ENCODE measurements around the gene NR2C2AP. TPM values are rescaled to one million over a fixed set of nuclear protein-coding genes. Genes with fewer than 3 reads are reported as not detected.

Gene NR2C2AP
- total and polyA plus RNA-seq, 2 donors (not counting 3 experiments of a cell fraction or from before 2014, with no cell fraction given): 11.9 to 17.5 TPM

DNA sequence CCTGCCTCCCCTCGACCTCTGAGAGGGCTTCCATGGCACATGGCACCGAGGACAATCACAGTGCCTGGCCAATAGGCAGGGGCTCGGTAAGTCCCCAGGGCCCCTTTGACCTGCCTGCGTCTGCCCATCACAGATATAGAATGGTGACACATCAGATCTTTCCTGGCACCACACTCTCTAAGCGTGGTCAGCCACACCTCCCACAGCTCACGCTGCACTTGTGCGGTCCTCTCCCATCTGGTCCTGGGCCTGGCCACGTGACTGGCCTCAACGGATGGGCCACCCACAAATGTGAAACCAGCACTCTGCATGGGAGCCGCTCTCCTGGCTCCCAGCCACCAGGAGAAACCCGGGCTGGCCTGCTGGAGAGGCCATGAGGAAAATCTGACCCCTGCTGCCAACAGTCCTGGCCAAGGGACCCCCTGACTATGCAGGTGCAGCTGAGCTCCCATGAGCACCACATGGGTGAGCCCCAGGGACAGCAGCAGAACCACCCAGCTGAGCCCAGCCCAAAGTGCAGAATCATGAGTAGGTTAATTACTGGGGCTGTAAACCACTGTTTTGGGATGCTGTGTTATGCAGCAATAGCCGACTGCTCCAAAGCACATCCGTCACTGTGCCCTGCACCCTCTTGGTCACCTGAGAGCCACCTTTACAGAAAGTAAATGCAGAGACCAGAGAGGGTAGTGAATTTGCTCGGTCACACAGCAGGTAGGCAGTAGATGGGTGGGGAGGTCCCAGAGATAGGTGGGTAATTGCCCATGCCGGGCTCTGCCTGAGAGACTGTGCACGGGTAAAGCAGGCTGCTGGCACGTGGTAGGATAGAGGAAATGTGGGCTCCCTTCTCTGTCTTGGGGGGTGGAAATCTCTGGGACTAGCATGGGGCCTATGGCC is 23.4 kb downstream of the NR2C2AP start:
- no peaks in the 10 kb centered on the region for H3K9me1 ChIP-seq (replicated peaks; ENCODE audit: control insufficient read depth, extremely low read depth, insufficient read depth, low read length)
- CTCF ChIA-PET: no interaction called here
- no peak overlapping the region for H3K4me2 ChIP-seq (ENCODE audit: insufficient read depth, low read length)
- DNase-seq (ENCODE audit: low read depth, low spot score) (no peak), FAIRE-seq (no peak)
- H3K9ac ChIP-seq (replicated peaks; ENCODE audit: extremely low read depth, insufficient read depth, low read length): no peak overlapping the region
- no peaks in the 10 kb centered on the region for H3K4me1 ChIP-seq (ENCODE audit: control insufficient read depth, extremely low read depth, insufficient read depth, low read length)
- H3K27ac ChIP-seq (ENCODE audit: insufficient read depth, low read depth, low read length): no peak overlapping the region
- no peaks in the 10 kb centered on the region for H3K27me3 ChIP-seq (ENCODE audit: control insufficient read depth in 2 of 2, insufficient read depth in 2 of 2, low read length in 2 of 2)
- H3K36me3 ChIP-seq (ENCODE audit: control insufficient read depth in 2 of 2, extremely low read depth in 1 of 2, insufficient read depth in 2 of 2, low read length in 2 of 2): peaks cover 0 to 6% of the 10 kb centered on the region in 2 experiments
- H4K20me1 ChIP-seq (replicated peaks; ENCODE audit: control insufficient read depth, extremely low read depth, insufficient read depth, low read length): no peaks in the 10 kb centered on the region
- TF ChIP-seq, protein P1, sequence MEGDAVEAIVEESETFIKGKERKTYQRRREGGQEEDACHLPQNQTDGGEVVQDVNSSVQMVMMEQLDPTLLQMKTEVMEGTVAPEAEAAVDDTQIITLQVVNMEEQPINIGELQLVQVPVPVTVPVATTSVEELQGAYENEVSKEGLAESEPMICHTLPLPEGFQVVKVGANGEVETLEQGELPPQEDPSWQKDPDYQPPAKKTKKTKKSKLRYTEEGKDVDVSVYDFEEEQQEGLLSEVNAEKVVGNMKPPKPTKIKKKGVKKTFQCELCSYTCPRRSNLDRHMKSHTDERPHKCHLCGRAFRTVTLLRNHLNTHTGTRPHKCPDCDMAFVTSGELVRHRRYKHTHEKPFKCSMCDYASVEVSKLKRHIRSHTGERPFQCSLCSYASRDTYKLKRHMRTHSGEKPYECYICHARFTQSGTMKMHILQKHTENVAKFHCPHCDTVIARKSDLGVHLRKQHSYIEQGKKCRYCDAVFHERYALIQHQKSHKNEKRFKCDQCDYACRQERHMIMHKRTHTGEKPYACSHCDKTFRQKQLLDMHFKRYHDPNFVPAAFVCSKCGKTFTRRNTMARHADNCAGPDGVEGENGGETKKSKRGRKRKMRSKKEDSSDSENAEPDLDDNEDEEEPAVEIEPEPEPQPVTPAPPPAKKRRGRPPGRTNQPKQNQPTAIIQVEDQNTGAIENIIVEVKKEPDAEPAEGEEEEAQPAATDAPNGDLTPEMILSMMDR (IDR thresholded peaks at IDR 0.05; ENCODE audit: extremely low read depth in 1 of 2, insufficient read depth in 1 of 2, low read depth in 1 of 2, low read length in 2 of 2): no peak
- TF ChIP-seq POLR2A (IDR thresholded peaks at IDR 0.05; ENCODE audit: low read depth, low read length) (no peak), POLR2AphosphoS5 (IDR thresholded peaks at IDR 0.05; ENCODE audit: insufficient read depth, low read depth, low read length) (no peak), JUN (IDR thresholded peaks at IDR 0.05; ENCODE audit: borderline replicate concordance, insufficient read depth, insufficient read length, low read depth) (no peak), GATA2 (IDR thresholded peaks at IDR 0.05; ENCODE audit: insufficient read depth, insufficient read length, low read depth, low read length) (no peak), MAX (IDR thresholded peaks at IDR 0.05; ENCODE audit: insufficient read depth, insufficient read length) (no peak), MYC (IDR thresholded peaks at IDR 0.05; ENCODE audit: low read depth, low read length) (no peak)
- H3K9me3 ChIP-seq (replicated peaks; ENCODE audit: control insufficient read depth, insufficient read depth, low read length): no peaks in the 10 kb centered on the region
- POLR2A ChIA-PET: no interaction called here
- intact Hi-C loops (cut with micrococcal nuclease) (no loop called here), dilution Hi-C loops (cut with MboI; ENCODE audit: extremely low pct_ligation_motif_present, low sequenced_read_pairs) (no loop called here)
- H3K4me3 ChIP-seq (replicated peaks in 1 of 3; ENCODE audit: insufficient read depth in 1 of 3, low read depth in 1 of 3, low read length in 3 of 3): no peak overlapping the region
- no peak overlapping the region for H2AFZ ChIP-seq (ENCODE audit: low read depth, low read length)
- BruUV-seq (replicated peaks): no TSS peak
- H3K79me2 ChIP-seq (ENCODE audit: control insufficient read depth, insufficient read depth, low read length): no peaks in the 10 kb centered on the region
